GM23248 (cell line): Measurements from ENCODE around the gene LRRC9.

Experiments used
- EZH2 ChIP-seq: fragments of 200-600 bp; sonication (generic); IDR thresholded peaks from 2 replicates; pipeline ENCODE4 v1.6.1; 2018; ENCODE audit warnings: antibody characterized with exemption, mild to moderate bottlenecking; ENCODE audit not compliant: insufficient read depth, poor library complexity, severe bottlenecking
- EZH2phosphoT487 ChIP-seq: fragments of 200-600 bp; sonication (generic); IDR thresholded peaks from 2 replicates; pipeline ENCODE4 v1.6.1; 2018; ENCODE audit warnings: antibody characterized with exemption, moderate library complexity, mild to moderate bottlenecking, low read depth; ENCODE audit not compliant: insufficient read depth

DNA sequence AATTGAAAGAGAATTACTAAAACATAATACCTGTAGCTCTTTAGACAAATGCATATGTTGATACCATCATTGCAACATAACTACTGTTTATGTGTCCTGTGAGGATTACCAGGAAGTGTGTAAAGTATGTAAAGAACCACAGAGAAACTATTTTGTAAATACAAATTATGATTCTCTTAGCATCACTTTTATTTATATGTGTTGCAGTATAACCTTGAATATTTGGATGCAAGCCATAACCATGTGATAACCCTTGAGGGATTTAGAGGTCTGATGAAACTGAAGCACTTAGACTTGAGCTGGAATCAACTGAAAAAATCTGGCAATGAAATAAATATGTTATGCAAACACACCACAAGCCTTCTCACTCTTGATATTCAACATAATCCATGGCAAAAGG lies 77.5 kb downstream of the LRRC9 start:
- TF ChIP-seq EZH2 = no peak
- no peak for TF ChIP-seq EZH2phosphoT487
